Stimulated activated CD8-positive, alpha-beta memory T cell treated with anti-CD3 and anti-CD28 coated beads, Interleukin-12 subunit alpha, Interleukin-12 subunit beta, amount 100 ng/mL, for 24 hours (primary cell): ENCODE measurements around the gene ARID1B.

Source experiments
- DNase-seq: peaks from one replicate; pipeline ENCODE4 v3.0.0-alpha.2; 2020; ENCODE audit errors: extremely low read depth

Gene ARID1B

DNA sequence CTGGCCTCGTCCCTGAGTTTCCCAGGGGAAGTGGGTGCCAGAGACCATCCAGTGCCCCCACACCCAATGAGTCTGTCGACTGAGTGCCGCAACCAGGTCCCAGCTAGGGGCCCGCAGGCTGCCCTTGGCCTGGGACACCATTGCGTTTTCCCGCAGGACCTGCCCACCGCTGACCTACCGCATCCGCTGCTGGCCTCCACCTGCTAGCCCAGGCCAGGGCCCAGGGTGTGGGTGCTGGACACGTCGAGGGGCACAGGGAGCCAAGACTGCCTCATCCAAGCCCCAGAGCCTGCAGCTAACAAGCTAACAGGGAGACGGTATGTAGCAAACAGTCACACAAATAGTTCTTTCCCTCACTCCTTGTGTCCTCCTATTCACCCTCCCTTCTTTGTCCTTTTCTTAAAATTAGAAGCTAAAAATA is 448.4 kb downstream of the ARID1B start:
- no peak for DNase-seq

DNA sequence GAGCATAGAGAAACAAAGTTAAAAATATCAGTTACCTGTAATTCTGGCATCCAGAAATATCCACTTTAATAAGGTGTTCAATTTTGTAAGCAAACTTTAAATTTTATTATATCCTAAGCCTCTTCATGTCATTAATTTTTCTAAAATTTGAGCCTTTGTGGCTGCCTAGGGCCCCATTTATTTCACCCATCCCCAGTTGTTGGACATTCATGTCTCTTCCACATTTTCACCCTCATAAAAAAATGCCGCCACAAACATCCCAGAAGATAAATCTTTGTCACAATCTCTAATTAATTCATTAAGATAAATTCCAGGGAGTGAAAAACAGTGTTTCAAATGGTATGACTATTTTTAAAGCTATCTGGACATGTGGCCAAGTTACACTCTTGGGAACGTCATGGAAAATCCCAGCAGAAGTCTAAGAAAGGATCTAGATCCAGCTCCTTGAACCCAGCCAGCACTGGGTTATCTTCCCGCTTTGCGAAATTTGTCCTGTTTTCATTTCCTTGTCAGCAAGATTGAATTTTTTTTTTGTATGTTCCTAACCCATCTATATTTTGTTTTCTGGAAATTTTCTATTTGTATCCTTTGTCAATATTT is 448.9 kb downstream of the ARID1B start:
- no peak for DNase-seq

DNA sequence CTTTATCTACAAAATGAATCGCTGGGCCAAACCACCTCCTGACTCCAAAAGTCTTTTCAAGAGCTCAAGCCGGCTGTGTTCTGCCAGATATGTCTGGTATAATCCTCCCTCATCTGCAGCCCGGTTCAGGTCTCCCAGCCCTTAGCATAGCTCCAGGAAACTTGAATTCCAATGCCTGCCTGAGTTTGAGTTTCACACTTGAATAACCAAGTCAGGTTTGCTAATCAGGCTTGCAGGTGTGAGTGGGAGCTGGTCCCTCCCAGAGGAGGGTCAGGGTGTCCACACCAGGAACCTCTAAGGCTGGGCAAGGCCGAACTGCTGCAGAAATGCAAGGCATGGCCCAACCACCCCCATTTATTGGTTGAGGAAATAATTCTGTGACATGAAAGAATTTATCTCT is 449.6 kb downstream of the ARID1B start:
- DNase-seq: no peak

GRCh38 chr6:157227202-157228166 is 450.3 kb downstream of the ARID1B start:
- DNase-seq: no peak

DNA sequence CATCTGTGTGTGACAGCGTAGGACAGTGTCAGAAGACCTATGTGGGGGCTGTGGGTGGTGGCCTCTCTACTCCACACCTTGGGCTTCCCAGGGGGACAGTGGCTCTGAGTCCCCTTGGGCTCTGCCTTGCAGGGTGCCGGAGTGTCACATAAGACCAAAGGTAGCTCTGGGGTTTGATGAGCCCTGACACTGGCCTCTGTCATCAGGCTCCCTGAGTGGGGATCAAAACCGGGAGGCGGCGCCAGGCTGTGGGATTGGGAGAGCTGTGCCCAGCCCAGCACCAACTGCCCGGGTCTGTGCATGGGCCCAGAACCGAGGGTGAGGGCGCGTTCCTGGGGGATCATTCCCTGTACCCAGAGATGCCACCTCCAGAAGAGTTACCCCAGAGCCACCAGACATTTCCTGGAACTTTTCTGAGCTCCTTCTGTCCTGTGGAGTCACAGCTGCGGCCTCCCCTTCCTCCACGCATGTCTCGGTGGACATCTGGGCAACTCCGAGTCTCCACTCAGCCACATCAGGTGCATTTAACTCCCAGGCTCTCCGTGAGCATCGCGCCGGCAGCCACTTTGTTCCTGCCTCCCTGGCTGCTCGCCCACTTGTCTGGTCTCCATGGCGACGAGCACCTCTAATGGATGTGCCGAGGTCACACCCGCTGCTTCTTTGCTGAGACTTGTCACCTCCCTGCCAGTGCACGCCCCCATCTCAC is 451.4 kb downstream of the ARID1B start:
- DNase-seq: no peak

- no peak for DNase-seq
Observed at GRCh38 chr6:157229132-157229618, 452.0 kb downstream of the ARID1B start.

- DNase-seq: no peak
Observed at GRCh38 chr6:157229713-157230112, 452.5 kb downstream of the ARID1B start.

- DNase-seq: no peak
Observed at GRCh38 chr6:157230910-157231309, 453.7 kb downstream of the ARID1B start.

DNA sequence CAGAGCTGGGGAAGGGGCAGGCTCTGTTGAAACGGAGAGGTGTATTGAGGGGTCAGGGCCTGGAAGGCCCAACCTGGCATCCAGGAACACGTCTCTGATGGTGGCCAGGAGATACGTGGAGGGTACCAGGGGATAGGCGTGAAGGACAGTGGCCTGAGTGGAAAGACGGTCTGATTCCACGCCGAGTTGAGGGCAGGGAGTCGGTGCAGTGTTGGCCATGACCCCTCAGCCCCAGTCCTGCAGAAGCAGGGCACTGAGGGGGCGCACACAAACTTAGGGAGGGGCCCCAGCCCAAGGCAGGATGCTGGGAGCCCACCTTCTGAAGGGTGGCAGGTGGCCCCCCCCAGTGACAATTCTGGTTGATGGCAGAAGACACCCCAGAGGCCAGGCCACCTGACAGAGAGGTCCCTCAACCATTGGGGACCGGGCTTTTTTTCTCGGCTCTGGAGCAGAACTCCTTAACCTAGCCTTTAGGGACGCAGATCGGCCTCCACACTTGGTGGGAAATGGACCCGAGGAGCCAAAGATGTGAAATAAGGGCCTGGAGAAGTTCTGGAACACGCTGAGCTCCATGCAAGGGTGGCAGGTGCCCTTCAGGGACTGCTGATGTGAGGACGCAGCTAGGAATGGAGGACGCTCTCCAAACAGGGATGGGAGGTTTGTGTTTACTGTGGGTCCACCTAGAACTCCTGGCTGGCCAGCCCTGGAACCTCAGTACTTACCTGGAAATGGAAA is 455.1 kb downstream of the ARID1B start:
- DNase-seq: no peak

GRCh38 chr6:157233156-157233555 is 456.0 kb downstream of the ARID1B start:
- DNase-seq: no peak

DNA sequence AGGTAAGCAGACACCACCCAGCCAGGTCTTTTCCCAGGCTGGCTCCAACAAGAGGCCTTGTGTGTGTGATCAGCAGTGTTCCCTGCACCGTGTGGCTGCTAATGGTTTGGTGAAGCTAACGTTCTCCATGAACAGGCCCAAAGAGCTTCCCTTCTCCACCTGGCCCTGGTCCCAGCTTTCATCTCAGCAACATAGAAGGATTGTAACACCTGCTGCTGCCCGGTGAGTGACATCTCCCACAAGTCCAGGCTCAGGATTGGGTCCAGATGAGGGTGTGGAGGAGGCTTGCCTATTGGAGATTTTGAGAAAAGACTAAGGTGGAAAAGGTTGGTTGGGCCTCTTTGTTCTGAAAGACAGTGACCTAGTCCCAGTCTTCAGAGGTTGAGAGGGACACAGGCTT is 456.5 kb downstream of the ARID1B start:
- no peak for DNase-seq

- no peak for DNase-seq
Observed at GRCh38 chr6:157235600-157236039, 458.4 kb downstream of the ARID1B start.

DNA sequence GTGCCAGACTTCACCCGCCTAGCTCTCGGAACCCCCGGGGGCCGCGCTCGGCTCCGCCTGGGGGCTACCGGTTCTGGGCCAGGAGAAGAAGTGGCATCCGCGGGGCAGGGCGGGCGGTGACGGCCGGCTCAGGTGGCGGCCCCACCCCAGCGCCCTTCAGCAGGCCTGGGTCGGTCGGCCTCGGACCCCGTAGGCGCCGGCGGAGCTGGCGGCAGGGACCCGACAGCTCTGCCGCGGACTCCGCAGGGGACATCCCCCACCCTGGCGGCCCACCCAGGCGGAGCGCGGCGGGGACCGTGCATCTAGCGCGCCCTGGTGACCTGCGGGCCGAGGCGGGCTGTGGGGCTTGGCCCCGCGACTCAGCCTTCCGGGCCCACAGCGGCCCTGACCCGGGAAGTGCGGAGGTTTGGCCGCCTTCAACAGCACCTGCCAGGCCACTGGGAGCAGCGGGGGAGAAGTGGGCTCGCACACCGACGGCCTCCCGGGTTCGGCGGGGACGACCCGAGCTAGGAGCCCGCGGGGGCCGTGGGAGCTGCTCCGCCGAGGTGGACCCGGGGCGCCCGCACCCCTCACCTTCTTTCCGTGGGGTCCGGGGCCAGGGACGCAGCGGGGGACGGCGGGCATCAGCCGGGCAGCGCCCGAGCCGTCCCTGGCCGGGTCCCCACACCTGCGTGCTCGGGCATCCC is 459.0 kb downstream of the ARID1B start:
- DNase-seq: no peak

GRCh38 chr6:157238346-157238745 is 461.2 kb downstream of the ARID1B start:
- DNase-seq: no peak

DNA sequence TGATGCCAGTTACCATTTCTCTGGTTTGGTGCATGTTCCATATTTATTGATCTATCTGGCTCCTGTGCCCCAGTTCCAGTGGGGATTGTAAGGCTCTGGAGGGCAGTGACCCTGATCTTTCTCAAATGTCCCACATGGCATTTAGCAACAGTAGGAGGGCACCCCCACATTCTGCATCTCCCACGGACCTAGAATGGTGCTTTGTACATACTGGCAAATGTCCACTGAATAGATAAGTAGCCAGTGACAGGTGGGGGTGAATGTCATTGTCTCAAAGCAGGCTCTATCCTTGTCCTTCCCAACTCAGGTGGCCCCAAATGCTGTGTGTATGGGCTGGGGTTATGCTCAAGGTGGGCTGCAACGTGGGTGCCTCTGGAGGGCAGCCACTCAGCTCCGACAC is 462.0 kb downstream of the ARID1B start:
- DNase-seq: no peak

GRCh38 chr6:157239671-157240058 is 462.5 kb downstream of the ARID1B start:
- no peak for DNase-seq

DNA sequence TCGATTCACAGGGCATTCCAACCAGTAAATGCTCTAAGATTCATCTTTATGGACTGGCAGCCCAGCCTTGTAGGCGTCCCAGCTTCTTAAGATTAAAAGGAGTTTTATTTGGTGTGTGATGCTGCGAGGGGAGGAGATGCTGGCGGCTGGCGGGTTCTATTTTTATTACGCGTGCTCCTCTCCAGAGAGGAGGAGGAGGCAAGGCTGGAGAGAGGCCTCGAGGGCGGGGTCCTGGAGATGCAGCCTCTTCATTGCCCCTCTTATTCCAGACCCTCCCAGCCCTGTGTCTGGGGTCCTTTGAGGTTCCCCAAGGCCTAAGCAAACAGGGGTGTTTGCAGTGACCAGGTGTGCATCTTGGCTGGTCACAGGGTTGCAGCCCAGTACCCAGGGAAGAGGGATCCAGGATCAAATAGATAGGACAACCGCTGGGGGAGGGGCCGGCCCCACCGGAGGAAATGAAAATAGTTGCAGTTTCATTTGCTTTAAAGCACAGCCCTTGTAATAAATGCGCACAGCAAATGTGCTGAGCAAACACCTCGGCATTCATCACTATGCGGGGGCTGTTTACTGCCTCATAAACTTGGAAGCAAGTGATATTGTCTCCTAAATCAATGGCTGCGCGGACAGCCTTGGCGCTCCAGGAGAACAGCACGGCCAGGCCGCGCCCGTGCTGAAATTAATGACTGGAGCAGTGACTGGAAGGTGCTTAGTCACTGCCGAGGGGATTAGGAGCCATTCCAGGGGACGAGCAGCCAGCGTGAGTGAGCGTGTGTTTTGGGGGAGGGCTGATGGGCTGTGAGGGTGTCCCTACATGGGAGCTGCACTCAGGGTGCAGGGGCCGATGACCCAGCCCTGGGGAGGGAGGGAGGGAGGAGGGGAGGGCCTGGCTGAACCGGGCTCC is 463.1 kb downstream of the ARID1B start:
- no peak for DNase-seq

DNA sequence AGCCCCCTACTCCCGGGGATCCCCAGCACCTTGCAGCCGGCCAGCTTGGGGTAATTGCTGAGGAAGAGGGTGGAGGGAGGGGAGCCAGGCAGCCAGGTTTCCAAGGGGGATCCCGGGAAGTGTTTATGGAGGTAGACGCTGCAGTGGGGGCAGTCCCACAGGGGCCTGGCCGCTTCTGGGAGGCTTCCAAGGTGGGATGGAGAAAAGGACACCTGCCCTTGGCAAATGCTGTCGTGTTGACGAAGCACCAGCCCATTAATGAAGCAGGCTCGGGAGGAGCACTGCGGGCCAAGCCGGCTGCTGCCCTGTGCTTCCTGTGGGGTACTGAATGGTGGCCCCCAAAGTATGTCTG is 463.8 kb downstream of the ARID1B start:
- no peak for DNase-seq

DNA sequence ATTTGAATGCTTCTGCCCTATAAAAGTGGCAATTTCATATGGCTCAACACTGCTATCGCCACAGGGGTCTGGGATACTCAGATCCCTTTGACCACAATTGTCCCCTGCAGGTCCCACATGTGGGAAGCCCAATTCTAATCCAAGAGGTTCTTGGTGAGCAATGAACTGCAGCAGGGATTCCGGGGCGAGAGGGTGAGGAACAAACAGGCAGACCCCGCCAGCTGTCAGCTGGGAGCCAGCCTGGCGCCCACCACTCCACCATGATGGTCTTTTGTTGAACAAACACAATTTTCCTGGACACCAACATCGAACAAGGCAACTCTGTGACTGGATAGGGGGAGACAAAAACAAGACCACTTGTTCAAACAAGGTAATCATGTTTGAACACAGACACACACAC is 465.6 kb downstream of the ARID1B start:
- DNase-seq: no peak

DNA sequence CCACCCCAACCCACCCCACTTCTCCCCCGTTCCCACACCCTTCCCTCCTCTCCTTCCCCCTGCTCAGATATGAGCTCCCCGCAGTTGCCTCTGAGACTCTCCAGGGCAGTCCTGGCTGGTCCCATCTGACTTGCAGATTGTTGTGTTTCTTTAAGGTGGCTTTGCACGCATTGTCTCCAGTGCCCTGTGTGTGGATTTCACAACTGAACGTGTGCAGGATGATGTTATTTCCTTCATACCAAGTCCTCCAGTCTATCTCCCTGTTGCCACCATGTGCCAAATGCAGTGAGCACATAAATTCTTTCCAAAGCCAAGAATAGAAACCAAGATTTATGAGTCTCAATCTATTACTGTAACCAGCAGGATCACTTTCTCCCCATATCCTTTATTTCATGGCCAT is 467.0 kb downstream of the ARID1B start:
- no peak for DNase-seq
